ENCODE results near the gene XPR1.

DNA sequence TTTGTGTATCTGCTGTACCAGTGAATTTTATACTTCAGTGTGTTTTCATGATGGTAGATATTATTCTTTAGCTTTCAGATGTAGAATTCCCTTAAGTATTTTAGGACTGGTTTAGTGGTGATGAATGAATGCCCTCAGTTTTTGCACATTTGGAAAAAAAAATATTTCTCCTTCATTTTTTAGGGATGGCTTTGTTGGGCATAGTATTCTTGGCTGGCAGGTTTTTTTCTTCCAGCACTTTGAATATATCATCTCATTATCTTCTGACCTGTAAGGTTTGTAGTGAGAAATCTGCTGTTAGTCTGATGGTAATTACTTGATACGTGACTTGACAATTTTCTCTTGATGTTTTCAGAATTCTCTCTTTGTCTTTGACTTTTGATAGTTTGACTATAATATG is 66.8 kb downstream of the XPR1 start:
- TF ChIP-seq, protein P1, sequence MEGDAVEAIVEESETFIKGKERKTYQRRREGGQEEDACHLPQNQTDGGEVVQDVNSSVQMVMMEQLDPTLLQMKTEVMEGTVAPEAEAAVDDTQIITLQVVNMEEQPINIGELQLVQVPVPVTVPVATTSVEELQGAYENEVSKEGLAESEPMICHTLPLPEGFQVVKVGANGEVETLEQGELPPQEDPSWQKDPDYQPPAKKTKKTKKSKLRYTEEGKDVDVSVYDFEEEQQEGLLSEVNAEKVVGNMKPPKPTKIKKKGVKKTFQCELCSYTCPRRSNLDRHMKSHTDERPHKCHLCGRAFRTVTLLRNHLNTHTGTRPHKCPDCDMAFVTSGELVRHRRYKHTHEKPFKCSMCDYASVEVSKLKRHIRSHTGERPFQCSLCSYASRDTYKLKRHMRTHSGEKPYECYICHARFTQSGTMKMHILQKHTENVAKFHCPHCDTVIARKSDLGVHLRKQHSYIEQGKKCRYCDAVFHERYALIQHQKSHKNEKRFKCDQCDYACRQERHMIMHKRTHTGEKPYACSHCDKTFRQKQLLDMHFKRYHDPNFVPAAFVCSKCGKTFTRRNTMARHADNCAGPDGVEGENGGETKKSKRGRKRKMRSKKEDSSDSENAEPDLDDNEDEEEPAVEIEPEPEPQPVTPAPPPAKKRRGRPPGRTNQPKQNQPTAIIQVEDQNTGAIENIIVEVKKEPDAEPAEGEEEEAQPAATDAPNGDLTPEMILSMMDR (IDR thresholded peaks at IDR 0.05) = no peak
- TF ChIP-seq POLR2A (IDR thresholded peaks at IDR 0.05) = no peak
